AG04450 (cell line): ENCODE data around the gene GALT. TPM values are rescaled to one million over a fixed set of nuclear protein-coding genes. Genes with fewer than 3 reads are reported as not detected.
A peak's percentile ranks its signal among the peaks of the same experiment; 100 is the strongest.

Source experiments
- CTCF ChIA-PET: fragments of 300-600, 350-600 bp; formaldehyde crosslinking; extraction: SDS; loops from one replicate; lab custom pipeline; 2022; ENCODE audit warnings: antibody characterized with exemption, inconsistent platforms; lab: Charles Lee
- POLR2A ChIA-PET: fragments of 350-600 bp; formaldehyde crosslinking; extraction: SDS; loops from one replicate; lab custom pipeline; 2021; ENCODE audit warnings: antibody characterized with exemption, inconsistent platforms; lab: Yijun Ruan, JAX
- DNase-seq: peaks from one replicate; pipeline ENCODE4 v3.0.0-alpha.2; 2011; ENCODE audit warnings: low read depth, low spot score
- H3K27ac ChIP-seq: one replicate; pipeline ENCODE4 v1.5.1; 2012; ENCODE audit warnings: low read depth, low read length, control low read depth
- H3K27me3 ChIP-seq: one replicate; pipeline ENCODE4 v1.6.0; 2012; ENCODE audit warnings: low read length; ENCODE audit not compliant: control insufficient read depth, insufficient read depth
- H3K4me3 ChIP-seq: 2 replicates; pipeline ENCODE4 v1.5.1; 2011; ENCODE audit warnings: mild to moderate bottlenecking, low read depth, low read length, control low read depth
- H3K9me3 ChIP-seq: 2 replicates; pipeline ENCODE4 v1.5.1; 2012; ENCODE audit warnings: low read length; ENCODE audit not compliant: control insufficient read depth, insufficient read depth
- polyA plus RNA-seq: library from polyadenylated mRNA; depleted of rRNA; stranded (reverse); fragments of >200 nt; gene quantifications from 2 replicates; pipeline ENCODE4 v1.2.3, GENCODE V29; 2011
- TF ChIP-seq, protein P1 (sequence below): IDR thresholded peaks from 2 replicates; pipeline ENCODE4 v1.5.1; 2011; ENCODE audit warnings: low read depth, low read length, control low read depth, inconsistent platforms

GALT gene
- polyA plus RNA-seq, 1 experiment: 24.8 TPM

DNA sequence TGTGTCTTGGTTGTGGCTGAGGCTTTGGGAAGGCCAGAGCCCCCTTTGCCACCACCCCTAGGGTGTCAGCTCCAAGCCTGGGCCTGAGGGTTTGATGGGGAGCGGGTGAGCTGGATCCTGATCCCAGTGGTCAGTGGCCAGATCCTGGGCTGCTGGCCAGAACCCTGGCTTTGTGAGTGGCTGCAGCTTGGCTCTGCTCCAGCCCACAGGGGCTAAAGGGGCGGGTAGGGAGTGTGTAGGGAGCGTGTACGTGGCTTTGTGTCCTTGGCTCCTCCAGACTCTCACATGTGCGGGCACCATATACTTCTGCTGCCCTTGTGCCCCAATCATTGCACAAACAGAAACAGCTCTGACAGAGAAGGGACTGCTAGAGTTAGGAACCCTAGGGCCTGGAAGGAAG lies 4.3 kb downstream of the GALT start:
- H3K4me3 ChIP-seq: no peak overlapping the region
- CTCF ChIA-PET: interaction anchor here (0.8 to 2.5 kb wide), 3 partner anchors 14 to 16 kb away, joined by 3 to 7 read pairs (median 5); no protein-coding TSS in a partner anchor
- H3K9me3 ChIP-seq: no peaks in the 10 kb centered on the region; the same call in 1 of the 2 replicates
- DNase-seq: no peak
- H3K27ac ChIP-seq: no peak overlapping the region
- POLR2A ChIA-PET: interaction anchor here (0.9 to 2.0 kb wide), 2 partner anchors 11 to 14 kb away, joined by 3 to 6 read pairs; partner anchors contain the start of gene CCL27
- TF ChIP-seq, protein P1, sequence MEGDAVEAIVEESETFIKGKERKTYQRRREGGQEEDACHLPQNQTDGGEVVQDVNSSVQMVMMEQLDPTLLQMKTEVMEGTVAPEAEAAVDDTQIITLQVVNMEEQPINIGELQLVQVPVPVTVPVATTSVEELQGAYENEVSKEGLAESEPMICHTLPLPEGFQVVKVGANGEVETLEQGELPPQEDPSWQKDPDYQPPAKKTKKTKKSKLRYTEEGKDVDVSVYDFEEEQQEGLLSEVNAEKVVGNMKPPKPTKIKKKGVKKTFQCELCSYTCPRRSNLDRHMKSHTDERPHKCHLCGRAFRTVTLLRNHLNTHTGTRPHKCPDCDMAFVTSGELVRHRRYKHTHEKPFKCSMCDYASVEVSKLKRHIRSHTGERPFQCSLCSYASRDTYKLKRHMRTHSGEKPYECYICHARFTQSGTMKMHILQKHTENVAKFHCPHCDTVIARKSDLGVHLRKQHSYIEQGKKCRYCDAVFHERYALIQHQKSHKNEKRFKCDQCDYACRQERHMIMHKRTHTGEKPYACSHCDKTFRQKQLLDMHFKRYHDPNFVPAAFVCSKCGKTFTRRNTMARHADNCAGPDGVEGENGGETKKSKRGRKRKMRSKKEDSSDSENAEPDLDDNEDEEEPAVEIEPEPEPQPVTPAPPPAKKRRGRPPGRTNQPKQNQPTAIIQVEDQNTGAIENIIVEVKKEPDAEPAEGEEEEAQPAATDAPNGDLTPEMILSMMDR: no peak
- no peaks in the 10 kb centered on the region for H3K27me3 ChIP-seq

DNA sequence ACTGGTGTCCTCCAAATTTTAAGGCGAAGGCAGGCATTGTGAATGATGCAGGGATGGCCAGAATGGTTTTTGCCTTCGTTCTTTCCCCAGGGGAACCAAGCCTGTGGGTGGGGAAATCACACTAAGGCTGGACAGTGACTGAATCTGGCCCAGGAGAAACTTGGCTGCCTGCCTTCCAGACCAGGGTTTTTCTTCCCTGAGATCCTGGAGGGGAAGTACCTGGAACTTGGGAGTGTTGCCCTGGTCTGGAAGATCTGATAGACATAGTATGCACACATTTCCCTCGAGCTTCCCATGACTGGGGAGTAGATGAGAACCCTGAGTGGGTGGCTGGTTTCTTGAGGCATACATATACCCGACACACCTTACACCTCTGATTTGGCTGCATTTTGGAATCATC lies 4.8 kb downstream of the GALT start:
- CTCF ChIA-PET: interaction anchor here (2.1 to 2.5 kb wide), 2 partner anchors 13 to 16 kb away, joined by 5 to 7 read pairs; no protein-coding TSS in a partner anchor
- TF ChIP-seq, protein P1: no peak
- POLR2A ChIA-PET: interaction anchor here (0.9 to 2.0 kb wide), 2 partner anchors 11 to 14 kb away, joined by 3 to 6 read pairs; partner anchors contain the start of gene CCL27
- Histone ChIP-seq H3K9me3 (no peaks in the 10 kb centered on the region; the same call in 1 of the 2 replicates), H3K27me3 (no peaks in the 10 kb centered on the region), H3K4me3 (peak overlapping the region; percentile 64), H3K27ac (no peak overlapping the region)
- no peak for DNase-seq

DNA sequence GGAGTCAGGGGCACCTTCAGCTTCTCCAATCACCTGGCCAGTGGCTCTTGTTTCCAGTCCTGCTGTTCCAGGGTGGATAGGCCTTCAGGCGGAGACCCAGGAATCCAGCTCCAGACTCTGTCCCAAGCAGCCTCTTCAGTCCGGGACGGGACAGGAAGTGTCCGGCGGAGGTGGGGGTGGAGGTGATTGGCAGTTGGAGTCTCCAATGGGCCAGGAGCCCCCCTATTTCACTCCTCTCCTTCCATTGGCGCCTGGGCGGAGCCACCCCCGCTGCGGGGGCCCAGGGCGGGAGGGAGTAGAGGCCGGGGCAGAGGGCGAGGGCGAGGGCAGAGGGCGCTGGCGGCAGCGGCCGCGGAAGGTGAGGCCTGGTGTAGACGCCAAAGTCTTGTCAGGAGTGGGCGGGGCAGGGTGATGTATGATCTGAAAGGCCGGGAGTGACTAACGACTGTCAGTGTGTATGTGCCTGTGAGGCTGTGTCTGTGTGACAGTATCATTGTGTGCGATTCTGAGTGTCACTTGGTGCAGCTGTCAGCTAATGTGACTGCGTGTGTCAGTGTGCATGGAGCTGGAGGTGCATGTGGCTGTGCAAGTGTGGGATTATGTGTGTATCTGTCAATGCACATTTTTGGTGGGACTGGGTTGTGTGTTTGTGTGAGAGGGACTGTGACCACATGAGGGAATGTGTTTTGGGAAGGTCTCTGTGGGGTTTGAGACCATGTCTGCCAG lies 5.6 kb downstream of the GALT start, which contains the start of gene IL11RA:
IL11RA (plus strand) TSS at position 310 of the 726 bp plus-strand sequence. CDS start 3,033 bp downstream, outside the sequence.
- no peak for DNase-seq
- no peaks in the 10 kb centered on the region for H3K9me3 ChIP-seq
- ChIA-PET POLR2A (interaction anchor here (0.9 to 2.0 kb wide), 2 partner anchors 10 to 13 kb away, joined by 3 to 6 read pairs; partner anchors contain the start of gene CCL27), CTCF (interaction anchor here (2.5 kb wide), 1 partner anchor 17 kb away, joined by 5 read pairs; no protein-coding TSS in a partner anchor)
- H3K27me3 ChIP-seq: no peaks in the 10 kb centered on the region
- H3K27ac ChIP-seq: no peak within 1 kb of the TSS
- H3K4me3 ChIP-seq: peak within 1 kb of the TSS; percentile 64
- TF ChIP-seq, protein P1: no peak

DNA sequence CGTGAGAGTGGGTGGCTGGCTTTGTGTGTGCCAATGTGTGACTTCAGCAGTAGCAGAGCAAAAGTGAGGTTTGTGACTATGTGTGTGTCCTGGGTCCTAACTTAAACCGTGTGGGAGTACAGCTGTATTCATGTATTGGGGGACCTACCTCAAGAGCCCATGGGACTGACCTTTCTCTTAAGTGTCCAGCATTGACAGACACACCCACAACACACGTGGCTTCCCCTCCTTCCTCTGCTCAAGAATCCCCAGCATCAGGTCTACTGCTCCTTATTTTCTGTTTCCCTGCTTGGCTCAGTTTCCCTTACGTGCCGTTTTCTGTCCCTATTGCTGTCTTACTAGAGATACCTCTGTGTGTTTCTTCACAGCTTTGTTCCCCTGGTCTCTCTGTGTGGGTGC lies 6.1 kb downstream of the GALT start:
- H3K4me3 ChIP-seq: peak overlapping the region; percentile 64
- no peaks in the 10 kb centered on the region for H3K9me3 ChIP-seq
- H3K27ac ChIP-seq: no peak overlapping the region
- TF ChIP-seq, protein P1: no peak
- POLR2A ChIA-PET: interaction anchor here (2.0 kb wide), 1 partner anchor 12 kb away, joined by 6 read pairs; no protein-coding TSS in a partner anchor
- no peak for DNase-seq
- CTCF ChIA-PET: interaction anchor here (2.5 kb wide), 1 partner anchor 18 kb away, joined by 5 read pairs; no protein-coding TSS in a partner anchor
- H3K27me3 ChIP-seq: no peaks in the 10 kb centered on the region
